ENCODE results near the gene FASN. TPM values are rescaled to one million over a fixed set of nuclear protein-coding genes. Genes with fewer than 3 reads are reported as not detected.

FASN gene
- polyA plus RNA-seq, 3 donors: 32.1 to 58.6 (median 50.4) TPM

Other genes starting within 250 kb of the FASN start
- gene P4HB, start 237.7 kb downstream of the FASN start, polyA plus RNA-seq (ENCODE audit: insufficient read length in 3 of 3): 100 to 1,000 TPM; 401 to 475 (median 404) TPM
- gene ARHGDIA, start 226.9 kb downstream of the FASN start, polyA plus RNA-seq (ENCODE audit: insufficient read length in 3 of 3): 100 to 1,000 TPM; 145 to 242 (median 217) TPM
- gene ALYREF, start 206.7 kb downstream of the FASN start, polyA plus RNA-seq (ENCODE audit: insufficient read length in 3 of 3): 10 to 100 TPM; 66.5 to 99.3 (median 76.1) TPM
- 100 to 1,000 TPM in 1 of 3 donors, 10 to 100 TPM in 2; 63.8 to 110 (median 93.7) TPM for gene ANAPC11, start 206.5 kb downstream of the FASN start, polyA plus RNA-seq (ENCODE audit: insufficient read length in 3 of 3)
- 1 to 10 TPM in 1 of 3 donors, under 1 TPM in 2; 0.93 to 1.4 (median 0.97) TPM for gene NPB, start 196.0 kb downstream of the FASN start, polyA plus RNA-seq (ENCODE audit: insufficient read length in 3 of 3)
- 10 to 100 TPM; 40.1 to 48.5 (median 45.5) TPM for gene PCYT2, start 186.8 kb downstream of the FASN start, polyA plus RNA-seq (ENCODE audit: insufficient read length in 3 of 3)
- gene SIRT7, start 180.1 kb downstream of the FASN start, polyA plus RNA-seq (ENCODE audit: insufficient read length in 3 of 3): 10 to 100 TPM; 11.0 to 21.1 (median 14.1) TPM
- 10 to 100 TPM; 12.4 to 14.8 (median 13.8) TPM for gene MAFG, start 170.5 kb downstream of the FASN start, polyA plus RNA-seq (ENCODE audit: insufficient read length in 3 of 3)
- gene PYCR1, start 160.9 kb downstream of the FASN start, polyA plus RNA-seq (ENCODE audit: insufficient read length in 3 of 3): 10 to 100 TPM; 22.6 to 39.4 (median 26.8) TPM
- gene MYADML2, start 151.0 kb downstream of the FASN start, polyA plus RNA-seq (ENCODE audit: insufficient read length in 3 of 3): under 1 TPM; 0.10 to 0.30 (median 0.14) TPM
- 1 to 10 TPM; 1.9 to 3.5 (median 3.3) TPM for gene NOTUM, start 137.0 kb downstream of the FASN start, polyA plus RNA-seq (ENCODE audit: insufficient read length in 3 of 3)
- gene ASPSCR1, start 120.6 kb downstream of the FASN start, polyA plus RNA-seq (ENCODE audit: insufficient read length in 3 of 3): 10 to 100 TPM; 20.1 to 39.0 (median 35.2) TPM
- gene CENPX, start 75.4 kb downstream of the FASN start, polyA plus RNA-seq (ENCODE audit: insufficient read length in 3 of 3): 10 to 100 TPM; 28.8 to 47.2 (median 40.8) TPM
- 10 to 100 TPM; 10.8 to 17.5 (median 15.7) TPM for gene LRRC45, start 74.9 kb downstream of the FASN start, polyA plus RNA-seq (ENCODE audit: insufficient read length in 3 of 3)
- gene RAC3, start 66.6 kb downstream of the FASN start, polyA plus RNA-seq (ENCODE audit: insufficient read length in 3 of 3): 10 to 100 TPM in 2 of 3 donors, 1 to 10 TPM in 1; 8.3 to 16.2 (median 11.7) TPM
- 100 to 1,000 TPM in 1 of 3 donors, 10 to 100 TPM in 2; 78.9 to 120 (median 88.7) TPM for gene DCXR, start 60.5 kb downstream of the FASN start, polyA plus RNA-seq (ENCODE audit: insufficient read length in 3 of 3)
- gene RFNG, start 46.4 kb downstream of the FASN start, polyA plus RNA-seq (ENCODE audit: insufficient read length in 3 of 3): 10 to 100 TPM; 28.5 to 57.8 (median 47.2) TPM
- 100 to 1,000 TPM in 2 of 3 donors, 10 to 100 TPM in 1; 98.3 to 138 (median 132) TPM for gene GPS1, start 46.3 kb downstream of the FASN start, polyA plus RNA-seq (ENCODE audit: insufficient read length in 3 of 3)
- gene DUS1L, start 32.4 kb downstream of the FASN start, polyA plus RNA-seq (ENCODE audit: insufficient read length in 3 of 3): 10 to 100 TPM; 66.2 to 92.0 (median 90.5) TPM
- gene CCDC57, start 114.6 kb upstream of the FASN start, polyA plus RNA-seq (ENCODE audit: insufficient read length in 3 of 3): 10 to 100 TPM; 47.3 to 90.6 (median 57.0) TPM
- gene SLC16A3, start 130.8 kb upstream of the FASN start, polyA plus RNA-seq (ENCODE audit: insufficient read length in 3 of 3): 10 to 100 TPM in 2 of 3 donors, 1 to 10 TPM in 1; 9.0 to 36.8 (median 10.5) TPM
- 100 to 1,000 TPM; 116 to 137 (median 127) TPM for gene CSNK1D, start 175.5 kb upstream of the FASN start, polyA plus RNA-seq (ENCODE audit: insufficient read length in 3 of 3)
- under 1 TPM; 0.34 to 0.42 (median 0.40) TPM for gene CD7, start 219.4 kb upstream of the FASN start, polyA plus RNA-seq (ENCODE audit: insufficient read length in 3 of 3)
- 1 to 10 TPM; 1.4 to 2.0 (median 1.8) TPM for gene SECTM1, start 235.5 kb upstream of the FASN start, polyA plus RNA-seq (ENCODE audit: insufficient read length in 3 of 3)

Data from renal cortex interstitium (tissue), 3 donors.